ENCODE data around the gene GPR180. TPM values are rescaled to one million over a fixed set of nuclear protein-coding genes. Genes with fewer than 3 reads are reported as not detected.

GPR180 gene
- polyA plus RNA-seq, 1 donor, result 6.2 TPM

DNA sequence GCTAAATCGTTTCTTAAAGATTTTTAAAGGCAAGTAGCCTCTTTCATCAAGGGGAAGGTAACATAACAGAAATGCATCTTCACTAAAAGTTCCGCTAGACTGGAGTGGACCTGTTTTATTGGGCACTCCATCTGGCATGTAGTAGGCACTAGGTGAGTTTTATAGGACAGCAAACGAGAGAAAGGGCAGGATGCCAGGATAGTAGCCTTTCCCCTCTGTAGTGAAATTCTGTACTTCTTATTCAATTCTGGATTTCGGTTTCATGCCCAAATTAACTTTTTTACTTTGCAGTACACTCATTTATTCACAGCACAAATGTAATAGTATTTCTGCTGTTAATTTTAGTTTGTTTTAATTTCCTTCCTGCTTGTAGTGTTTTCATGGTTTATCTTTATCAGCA is 45.2 kb downstream of the GPR180 start:
- no peak for DNase-seq (ENCODE audit: low read depth)

DNA sequence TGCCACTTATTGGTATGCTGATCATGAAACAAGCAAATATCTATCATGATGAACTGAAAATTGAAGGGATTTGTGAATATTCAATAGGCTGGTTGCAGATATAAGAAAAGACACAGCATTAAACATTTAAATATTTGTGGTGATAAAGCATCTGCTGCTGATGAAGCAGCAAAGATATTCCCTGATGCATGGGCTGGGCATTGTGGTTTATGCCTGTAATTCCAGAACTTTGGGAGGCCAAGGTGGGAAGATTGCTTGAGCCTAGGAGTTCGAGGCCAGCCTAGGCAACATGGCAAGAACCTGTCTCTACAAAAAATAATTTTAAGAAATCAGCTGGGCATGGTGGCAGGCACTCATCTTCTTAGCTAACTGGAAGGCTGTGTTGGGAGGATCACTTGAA is 54.5 kb downstream of the GPR180 start:
- no peak for DNase-seq (ENCODE audit: low read depth)

DNA sequence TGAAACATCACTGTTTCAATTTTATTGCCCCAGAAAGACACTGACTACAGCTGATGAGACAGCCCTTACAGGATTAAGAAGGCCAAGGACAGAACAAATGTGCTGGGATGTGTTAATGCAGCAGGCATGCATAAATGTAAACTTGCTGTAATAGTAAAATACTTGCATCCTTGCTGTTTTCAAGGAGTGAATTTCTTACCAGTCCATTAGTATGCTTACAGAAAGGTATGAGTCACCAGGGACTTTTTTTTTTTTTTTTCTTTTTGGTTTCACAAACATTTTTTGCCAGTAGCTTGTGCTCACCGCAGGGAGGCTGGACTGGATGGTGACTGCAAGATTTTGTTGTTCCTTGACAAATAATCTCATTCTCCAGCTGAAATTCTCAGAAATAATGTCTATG is 55.1 kb downstream of the GPR180 start:
- DNase-seq (ENCODE audit: low read depth), result no peak

DNA sequence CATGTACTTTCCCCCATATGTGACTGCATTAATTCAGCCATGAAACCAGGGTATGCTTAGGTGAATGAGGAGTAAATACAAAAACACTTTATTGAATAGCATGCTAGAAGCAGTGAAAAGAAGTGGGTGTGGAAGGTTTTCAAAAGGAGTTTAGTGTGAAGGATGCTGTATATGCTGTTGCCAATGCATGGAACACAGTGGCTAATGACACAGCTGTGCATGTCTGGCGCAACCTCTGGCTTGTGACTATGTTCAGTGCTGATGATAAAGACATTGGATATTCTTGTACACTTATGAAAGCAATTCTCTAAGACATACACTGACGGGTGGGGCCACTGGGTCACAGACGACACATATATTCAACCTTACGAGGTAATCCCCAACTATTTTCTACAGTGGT is 55.5 kb downstream of the GPR180 start:
- no peak for DNase-seq (ENCODE audit: low read depth)

DNA sequence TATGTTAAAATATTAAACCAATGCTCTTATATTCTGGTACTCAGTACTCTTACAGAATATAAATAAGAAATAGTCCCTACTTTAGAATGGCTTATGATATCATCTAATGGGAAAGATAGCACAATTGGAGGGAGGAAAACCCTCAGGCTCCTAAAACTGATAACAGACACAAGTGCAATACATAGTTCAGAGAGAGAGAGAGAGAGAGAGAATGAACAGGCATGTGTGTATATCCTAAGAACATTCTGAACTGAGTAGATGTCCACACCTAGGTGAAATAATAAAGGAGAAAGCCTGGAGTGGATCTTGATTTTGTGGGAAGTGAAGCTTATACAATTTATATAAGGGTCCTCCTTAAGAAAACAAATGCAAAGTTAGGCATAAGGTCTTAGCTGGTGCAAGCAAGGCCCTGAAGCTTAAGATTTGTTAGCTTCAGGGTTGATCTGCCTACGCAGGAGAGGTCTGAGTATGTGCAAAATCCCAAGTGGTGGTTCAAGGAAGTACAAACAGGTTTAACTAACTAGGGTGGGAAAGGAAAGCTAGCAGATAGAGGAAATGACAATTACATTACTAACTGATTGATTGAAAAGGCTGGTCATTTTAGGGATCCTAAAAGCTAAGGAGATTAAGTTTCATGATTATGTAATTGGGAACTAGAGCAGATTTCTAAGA is 57.4 kb downstream of the GPR180 start:
- no peak for DNase-seq (ENCODE audit: low read depth)

DNA sequence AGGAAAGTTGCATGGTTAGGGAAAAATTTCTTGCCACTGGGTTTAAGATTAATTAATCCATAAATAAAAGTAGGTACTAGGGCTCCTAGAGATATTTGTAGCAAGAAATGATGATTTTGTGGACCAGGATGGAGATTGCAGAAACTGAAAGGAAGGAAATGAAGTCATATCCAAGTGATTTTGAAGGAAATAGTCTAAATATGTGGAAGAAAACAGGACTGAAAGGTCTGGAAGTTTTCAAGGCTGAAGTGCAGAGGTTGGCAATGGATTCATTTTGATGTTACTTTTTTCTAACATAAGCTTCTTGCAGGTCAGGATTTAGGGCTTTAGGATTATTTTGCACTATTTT is 57.9 kb downstream of the GPR180 start:
- no peak for DNase-seq (ENCODE audit: low read depth)

DNA sequence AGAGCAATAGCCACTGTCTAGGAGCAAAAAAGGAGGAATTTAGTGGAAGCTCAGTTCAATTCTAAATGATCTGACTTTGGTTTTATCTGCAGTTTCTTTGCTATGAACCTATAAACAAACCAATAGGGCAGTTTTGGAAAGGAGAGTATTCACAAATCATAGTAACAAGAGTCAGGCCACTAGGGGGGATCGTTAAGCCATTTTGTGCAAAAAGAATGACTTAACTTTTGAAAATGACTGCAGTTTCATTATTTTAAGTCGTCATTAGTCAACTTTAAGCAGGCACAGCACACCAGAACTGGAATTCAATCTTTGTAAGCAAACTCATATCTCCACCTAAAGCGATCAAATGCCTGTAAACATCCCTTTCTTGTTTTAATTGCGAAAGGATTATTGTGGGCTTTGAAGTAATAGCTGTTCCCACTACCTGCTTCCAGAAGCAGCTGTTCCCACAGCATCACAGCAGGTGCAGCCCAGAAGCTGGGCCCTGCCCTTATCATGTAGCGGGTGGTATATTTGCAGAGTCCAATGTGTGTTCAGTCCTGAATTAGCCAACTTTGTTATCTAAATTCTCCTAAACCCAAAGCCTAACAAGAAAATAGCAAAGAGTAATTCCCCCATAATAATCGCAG is 59.2 kb downstream of the GPR180 start:
- no peak for DNase-seq (ENCODE audit: low read depth)

DNA sequence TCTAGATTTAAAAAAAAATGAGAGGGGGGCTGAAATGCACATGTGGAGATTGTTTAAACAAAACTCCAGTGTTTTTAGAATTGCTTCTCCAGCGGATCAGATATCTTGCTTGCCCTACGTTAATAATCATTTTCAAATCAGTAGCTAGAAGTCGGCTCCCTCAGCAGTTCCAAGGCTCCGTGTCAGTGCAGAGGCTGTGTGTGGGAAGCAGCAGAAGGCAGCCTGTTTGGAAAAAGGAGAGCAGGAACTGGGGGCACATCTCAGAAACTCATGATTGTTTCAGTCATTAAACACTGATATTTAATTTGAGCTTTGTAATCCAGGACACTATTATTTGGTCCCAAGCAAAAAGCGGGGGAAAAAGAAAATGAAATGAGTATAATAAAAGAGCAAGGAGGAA is 59.7 kb downstream of the GPR180 start:
- no peak for DNase-seq (ENCODE audit: low read depth)

DNA sequence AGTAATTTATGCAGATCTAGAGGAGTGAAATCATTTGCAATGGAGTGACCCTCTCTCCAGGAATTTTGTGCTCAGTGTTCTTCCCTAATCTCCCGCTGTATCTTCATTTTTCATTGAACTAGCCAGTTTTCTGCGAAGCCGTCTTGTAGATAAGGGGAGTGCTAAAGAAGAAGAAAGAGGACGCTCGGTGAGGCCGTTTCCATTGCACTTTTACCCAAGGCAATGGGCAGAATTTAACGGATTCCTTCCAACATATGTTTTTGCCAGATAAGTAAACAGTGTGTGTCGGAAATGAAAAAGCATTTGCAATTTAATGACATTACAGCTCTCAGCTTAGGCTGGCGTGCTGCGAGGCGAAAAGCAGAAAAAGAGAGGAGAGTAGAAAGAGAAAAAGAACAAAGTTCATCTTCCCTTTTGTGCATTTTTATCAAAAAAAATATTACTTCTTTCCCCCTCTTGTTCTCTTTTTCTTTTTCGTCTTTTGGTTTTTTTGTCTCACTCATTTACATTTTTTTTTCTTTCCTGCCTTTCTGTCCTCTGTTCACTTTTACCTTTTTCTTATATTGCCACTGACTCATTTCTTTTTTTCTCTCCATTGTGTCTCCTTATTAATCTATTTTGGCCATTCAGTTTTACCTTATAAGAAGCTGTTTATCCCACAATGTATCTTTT is 60.8 kb downstream of the GPR180 start:
- DNase-seq (ENCODE audit: low read depth), result no peak

DNA sequence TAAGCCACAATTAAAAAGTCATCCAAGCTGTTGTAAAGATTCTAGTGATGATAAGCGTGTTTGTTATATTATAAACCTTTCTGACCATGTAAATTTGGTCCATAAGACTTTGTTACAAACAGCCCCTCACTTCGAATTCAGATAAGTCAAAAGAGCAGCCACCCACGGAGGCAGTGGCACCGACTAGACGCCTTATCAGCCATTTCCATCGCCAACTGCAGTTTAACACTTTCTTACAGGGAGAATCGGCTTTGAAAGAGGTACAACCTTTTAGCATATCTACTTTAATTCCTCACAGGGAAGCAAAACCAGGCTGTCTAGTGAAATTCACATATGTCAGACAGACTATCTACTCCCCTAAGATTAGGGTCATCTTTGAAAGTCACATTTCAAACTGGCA is 63.2 kb downstream of the GPR180 start:
- DNase-seq (ENCODE audit: low read depth), result no peak

DNA sequence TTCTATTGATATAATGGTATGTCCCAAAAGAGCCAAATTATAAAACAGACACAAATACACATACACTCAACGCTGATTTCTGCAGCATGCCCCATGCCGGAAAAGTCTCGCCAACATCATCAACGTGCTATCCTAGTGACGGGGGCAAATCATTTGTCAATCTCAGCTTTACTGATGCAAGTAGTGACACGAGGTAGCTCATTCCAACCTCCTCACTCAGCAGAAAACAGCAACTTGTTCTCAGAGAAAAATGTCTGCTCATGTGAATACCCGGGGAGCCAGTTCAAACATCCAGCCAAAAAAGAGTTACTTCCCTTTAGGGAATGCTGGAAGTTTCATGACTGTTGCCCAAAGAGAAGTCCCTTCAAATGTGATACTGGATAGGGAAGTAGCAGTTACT is 64.4 kb downstream of the GPR180 start:
- DNase-seq (ENCODE audit: low read depth), result no peak

DNA sequence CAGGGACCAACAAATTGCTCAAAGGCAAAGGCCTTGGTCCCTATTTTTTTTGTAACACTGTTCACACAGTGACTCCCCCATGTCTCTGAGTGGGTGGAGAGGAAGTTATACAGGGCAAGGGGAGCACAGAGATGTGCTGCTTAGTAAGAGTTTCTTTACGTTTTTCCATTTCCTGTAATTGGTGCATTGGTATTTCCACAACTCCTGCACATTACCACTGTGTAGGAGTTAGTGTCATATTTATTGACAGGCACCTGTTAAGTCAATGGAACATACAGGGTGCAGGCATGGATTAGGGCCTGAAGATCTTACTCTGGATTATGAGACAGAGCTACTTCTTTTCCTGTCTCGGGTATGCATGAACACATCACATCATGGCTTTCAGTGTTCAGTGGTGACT is 65.5 kb downstream of the GPR180 start:
- no peak for DNase-seq (ENCODE audit: low read depth)

DNA sequence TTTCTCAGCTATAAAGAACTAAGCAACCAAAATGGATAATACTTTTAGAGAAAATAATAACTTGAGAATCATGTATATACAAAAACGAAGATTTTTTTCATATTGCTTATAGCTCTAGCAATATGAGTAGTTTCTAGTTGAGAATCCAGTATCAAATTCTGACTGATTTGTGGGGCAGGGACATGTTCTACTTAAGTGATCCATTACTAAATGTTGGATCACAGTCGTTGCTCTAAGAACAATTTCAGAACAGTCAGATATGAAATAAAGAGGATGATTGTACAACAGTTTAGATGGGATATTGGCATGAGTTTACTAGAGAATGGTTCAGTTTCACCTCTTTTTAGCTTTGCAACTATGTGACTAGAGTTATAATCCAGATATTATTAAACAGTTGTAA is 70.7 kb downstream of the GPR180 start:
- no peak for DNase-seq (ENCODE audit: low read depth)

DNA sequence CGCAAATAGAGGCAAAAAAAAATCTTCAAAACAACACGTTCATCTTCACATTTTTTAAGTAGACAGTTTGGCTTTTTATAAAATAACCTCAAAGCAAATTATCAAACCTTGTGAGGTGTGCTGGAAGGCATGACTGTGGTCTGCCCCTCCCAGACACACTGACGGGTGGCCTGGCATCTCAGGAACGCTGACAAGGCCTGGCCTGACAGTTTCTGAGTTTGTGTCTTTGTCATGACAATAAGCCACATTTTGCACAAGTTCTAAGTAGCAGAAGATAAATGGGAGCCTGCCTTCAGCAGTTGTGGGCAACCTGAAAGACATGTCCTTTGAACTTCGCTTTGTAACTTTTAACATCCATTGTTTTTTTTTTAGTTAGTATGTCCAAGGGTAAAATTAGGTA is 72.2 kb downstream of the GPR180 start:
- no peak for DNase-seq (ENCODE audit: low read depth)

DNA sequence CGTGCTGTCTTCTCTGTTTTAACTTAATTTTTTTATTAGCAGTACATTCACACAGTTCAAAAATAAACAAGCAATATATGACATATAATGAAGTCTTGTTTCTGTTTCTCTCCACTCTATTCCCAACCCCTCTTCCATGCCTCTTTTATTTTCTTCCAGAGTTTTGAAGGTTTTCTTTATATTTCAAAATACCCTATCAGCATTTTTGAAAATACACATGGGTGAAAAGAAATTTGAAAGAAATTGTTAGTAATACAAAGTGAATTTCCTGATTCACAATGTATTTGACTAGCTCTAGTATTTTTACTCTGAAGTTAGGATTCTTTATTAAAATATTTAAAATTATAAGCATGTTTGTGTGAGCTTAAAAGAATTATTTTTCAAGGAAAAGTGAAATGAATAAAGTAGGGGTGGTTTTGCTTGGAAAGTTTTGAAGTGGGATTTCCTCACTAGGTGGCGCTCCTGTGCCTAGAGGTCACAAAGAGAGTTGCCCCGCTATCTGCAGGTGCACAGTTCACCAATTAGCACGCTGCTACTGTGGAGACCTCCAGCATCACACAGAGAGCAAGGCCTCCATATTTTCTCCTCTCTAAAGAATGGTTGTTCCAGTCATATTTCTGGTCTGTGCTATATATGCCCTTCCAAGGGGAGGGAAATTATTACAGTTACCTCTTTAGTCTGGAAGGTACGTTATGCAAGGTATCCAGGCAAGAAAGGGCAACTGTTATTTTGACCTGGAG is 73.1 kb downstream of the GPR180 start:
- no peak for DNase-seq (ENCODE audit: low read depth)

DNA sequence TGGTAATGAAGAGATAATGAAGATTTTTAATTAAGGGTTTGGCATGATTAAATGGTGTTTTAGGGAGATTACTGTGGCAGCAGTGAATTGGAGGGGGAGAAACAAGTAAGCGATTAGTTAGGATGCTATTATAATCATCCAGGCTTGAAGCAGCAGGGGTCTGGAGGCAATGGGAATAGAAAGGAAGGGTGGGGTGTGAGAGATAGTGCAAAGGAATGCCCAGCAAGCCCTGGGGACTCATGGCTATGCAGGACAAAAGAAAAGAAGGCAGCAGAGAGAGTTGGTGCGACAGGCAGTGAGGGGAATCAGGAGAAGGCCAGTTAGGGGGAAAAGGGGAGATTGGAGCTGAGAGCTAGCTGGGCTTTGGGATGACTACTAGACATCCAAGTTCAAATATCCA is 76.1 kb downstream of the GPR180 start:
- DNase-seq (ENCODE audit: low read depth), result no peak

DNA sequence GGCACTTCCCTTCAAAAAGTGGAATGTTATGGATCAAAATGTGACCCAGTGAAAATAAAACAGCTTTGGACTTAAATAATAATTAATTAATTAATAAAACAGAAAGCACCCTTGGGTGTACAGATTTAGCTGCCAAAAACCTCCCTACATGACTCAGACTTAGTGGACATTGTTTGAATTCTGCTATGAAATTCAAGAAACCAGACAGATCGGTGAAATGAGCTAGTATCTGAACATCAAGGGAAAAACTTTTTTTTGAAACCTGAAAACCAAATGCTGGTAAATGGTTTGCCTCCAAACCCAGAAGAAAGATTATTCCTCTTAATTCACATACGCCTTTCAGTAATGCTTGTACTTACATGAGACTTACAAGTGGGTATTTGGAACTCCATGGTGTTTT is 77.2 kb downstream of the GPR180 start:
- DNase-seq (ENCODE audit: low read depth), result no peak

DNA sequence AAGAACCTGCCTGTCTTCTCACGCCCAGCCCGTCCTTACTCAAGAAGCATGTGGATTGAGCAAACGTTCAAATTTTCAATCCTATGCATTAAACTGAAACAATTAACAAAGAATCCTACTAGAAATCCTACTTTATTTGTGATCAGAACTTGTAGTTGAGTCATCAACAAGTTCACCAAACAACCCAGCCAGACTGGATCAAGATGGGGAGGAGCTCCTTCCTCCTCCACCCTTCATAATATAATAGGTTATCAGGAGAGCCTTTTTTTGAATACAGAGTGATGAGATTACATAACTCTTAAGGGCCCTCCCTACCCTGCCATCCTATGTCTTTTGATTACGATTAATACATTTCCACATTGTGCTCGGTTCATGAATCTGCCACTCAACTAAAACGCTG is 78.0 kb downstream of the GPR180 start:
- DNase-seq (ENCODE audit: low read depth), result no peak

DNA sequence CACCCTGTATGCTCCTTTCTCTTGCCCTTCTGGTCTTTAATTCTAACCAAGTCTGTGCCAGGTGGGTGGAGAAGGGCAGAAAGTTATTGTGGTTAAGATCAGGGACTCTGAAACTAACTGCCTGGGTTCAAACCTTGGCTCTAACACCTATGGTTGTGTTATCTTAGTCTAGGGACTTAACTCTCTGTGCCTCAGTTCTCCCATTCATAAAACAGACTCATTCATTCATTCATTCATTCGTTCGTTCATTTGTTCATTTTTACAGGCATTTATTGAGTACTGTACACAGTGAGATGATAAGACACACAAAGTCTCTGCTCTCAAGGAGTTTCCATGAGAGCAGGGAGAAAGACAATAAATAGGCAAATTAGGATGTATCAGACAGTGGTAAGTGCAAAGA is 80.6 kb downstream of the GPR180 start:
- DNase-seq (ENCODE audit: low read depth), result no peak

DNA sequence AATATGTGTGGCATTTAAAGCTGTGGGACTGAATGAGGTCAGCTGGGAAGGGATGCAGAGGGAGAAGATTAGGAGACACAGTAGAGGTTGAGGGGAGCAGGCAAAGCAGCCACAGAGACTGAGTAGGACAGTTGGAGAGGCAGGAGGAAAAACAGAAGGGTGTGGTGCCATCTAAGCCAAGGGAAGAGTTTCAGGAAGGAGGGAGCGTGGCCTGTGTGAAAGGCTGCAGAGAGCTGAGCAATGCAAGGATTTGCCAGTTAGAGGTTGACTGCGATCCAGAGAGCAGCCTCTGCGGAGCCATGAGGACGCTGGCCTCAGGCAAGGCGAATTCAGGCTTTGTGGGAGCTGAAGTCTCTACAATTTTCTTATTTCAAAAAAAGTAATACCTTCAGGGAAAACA is 81.8 kb downstream of the GPR180 start:
- DNase-seq (ENCODE audit: low read depth), result no peak
